CD14-positive monocyte (primary cell): ENCODE measurements around the gene NKX1-1. TPM values are rescaled to one million over a fixed set of nuclear protein-coding genes. Genes with fewer than 3 reads are reported as not detected.
A peak's percentile ranks its signal among the peaks of the same experiment; 100 is the strongest.
"Not testable (repeated sequence)": the region's sequence is repeated elsewhere in the genome, so short reads cannot be mapped to it uniquely, and the experiment has no call there.

Source experiments
- DNase-seq, 3 donors: peaks; one replicate each; pipeline ENCODE4 v3.0.0-alpha.2; 2011 to 2022
- H2AFZ ChIP-seq: 2 replicates; pipeline ENCODE4 v1.6.0; 2012; ENCODE audit warnings: mild to moderate bottlenecking, low read depth, low read length, inconsistent platforms; ENCODE audit not compliant: insufficient read depth, poor library complexity, severe bottlenecking
- H3K27ac ChIP-seq, 2 donors: 1 replicate in 1 of 2; 2 replicates in 1 of 2; pipeline ENCODE4 v1.5.1; 2012 to 2013; ENCODE audit warnings: low read length in 2 of 2, control low read depth in 1 of 2, inconsistent platforms in 1 of 2, low read depth in 1 of 2, mild to moderate bottlenecking in 1 of 2
- H3K27me3 ChIP-seq, 2 donors: one replicate each; pipeline versions ENCODE4 v1.6.0 to v1.6.1; 2011 to 2013; ENCODE audit warnings: low read length in 2 of 2; ENCODE audit not compliant: control insufficient read depth in 2 of 2, insufficient read depth in 2 of 2
- H3K36me3 ChIP-seq, 2 donors: replicated peaks in 1 of 2; 1 replicate in 1 of 2; 2 replicates in 1 of 2; pipeline versions ENCODE4 v1.5.1 to v1.6.1; 2012 to 2013; ENCODE audit warnings: low read length in 2 of 2, control low read depth in 1 of 2, inconsistent platforms in 1 of 2, mild to moderate bottlenecking in 1 of 2; ENCODE audit not compliant: insufficient read depth in 2 of 2, control insufficient read depth in 1 of 2
- H3K4me1 ChIP-seq, 2 donors: 1 replicate in 1 of 2; 2 replicates in 1 of 2; pipeline versions ENCODE4 v1.5.1 to v1.6.1; 2012 to 2013; ENCODE audit warnings: low read length in 2 of 2, control low read depth in 1 of 2, inconsistent platforms in 1 of 2, mild to moderate bottlenecking in 1 of 2, moderate library complexity in 1 of 2; ENCODE audit not compliant: insufficient read depth in 2 of 2, control insufficient read depth in 1 of 2
- H3K4me2 ChIP-seq: replicated peaks from 2 replicates; pipeline ENCODE3; 2012; ENCODE audit warnings: low read length, moderate library complexity, mild to moderate bottlenecking; ENCODE audit not compliant: poor library complexity, severe bottlenecking; ENCODE audit errors: extremely low read depth
- H3K4me3 ChIP-seq, 3 experiments: fragments of 200-600 bp in 1 of 3; sonication (generic) in 1 of 3; replicated peaks in 1 of 3; 1 replicate in 2 of 3; 2 replicates in 1 of 3; pipeline ENCODE4 v1.5.1; 2011 to 2013; ENCODE audit warnings: low read length in 3 of 3, mild to moderate bottlenecking in 3 of 3, control low read depth in 2 of 3, low read depth in 2 of 3, inconsistent platforms in 1 of 3, moderate library complexity in 1 of 3
- H3K79me2 ChIP-seq: 2 replicates; pipeline ENCODE4 v1.6.0; 2012; ENCODE audit warnings: mild to moderate bottlenecking, control low read depth, inconsistent platforms, low read length, moderate library complexity; ENCODE audit not compliant: insufficient read depth
- H3K9ac ChIP-seq: 2 replicates; pipeline ENCODE4 v1.6.0; 2017; ENCODE audit warnings: low read length, mild to moderate bottlenecking; ENCODE audit not compliant: insufficient read depth, poor library complexity, severe bottlenecking
- H3K9me3 ChIP-seq, 2 donors: replicated peaks in 1 of 2; 1 replicate in 1 of 2; 2 replicates in 1 of 2; pipeline versions ENCODE4 v1.5.1 to v1.6.1; 2012 to 2013; ENCODE audit warnings: low read length in 2 of 2, control low read depth in 1 of 2; ENCODE audit not compliant: control insufficient read depth in 1 of 2, insufficient read depth in 1 of 2
- H4K20me1 ChIP-seq: 2 replicates; pipeline ENCODE4 v1.6.0; 2012; ENCODE audit warnings: mild to moderate bottlenecking, low read length, control low read depth, moderate library complexity; ENCODE audit not compliant: insufficient read depth
- H3K27ac Mint-ChIP-seq, 7 donors: one replicate each; pipeline ENCODE4 v1.8.0; 2020; ENCODE audit warnings: mild to moderate bottlenecking in 7 of 7, mixed read lengths in 7 of 7, moderate library complexity in 6 of 7, inconsistent platforms in 2 of 7
- H3K27me3 Mint-ChIP-seq, 3 donors: one replicate each; pipeline ENCODE4 v1.8.0; 2021 to 2022; ENCODE audit warnings: low read depth in 3 of 3, mild to moderate bottlenecking in 3 of 3, mixed read lengths in 3 of 3, moderate library complexity in 3 of 3, inconsistent platforms in 1 of 3
- H3K36me3 Mint-ChIP-seq, 2 donors: one replicate each; pipeline ENCODE4 v1.8.0; 2020; ENCODE audit warnings: mixed read lengths in 2 of 2, inconsistent platforms in 1 of 2, mild to moderate bottlenecking in 1 of 2
- H3K4me1 Mint-ChIP-seq: one replicate; pipeline ENCODE4 v1.8.0; 2020; ENCODE audit warnings: mild to moderate bottlenecking, mixed read lengths
- H3K4me3 Mint-ChIP-seq, 2 donors: one replicate each; pipeline ENCODE4 v1.8.0; 2020; ENCODE audit warnings: mild to moderate bottlenecking in 2 of 2, mixed read lengths in 2 of 2, moderate library complexity in 1 of 2
- H3K9me3 Mint-ChIP-seq, 7 donors: one replicate each; pipeline ENCODE4 v1.8.0; 2020 to 2022; ENCODE audit warnings: mixed read lengths in 7 of 7, mild to moderate bottlenecking in 6 of 7, moderate library complexity in 6 of 7, inconsistent platforms in 2 of 7
- CTCF ChIP-seq: fragments of 200-600 bp; IDR thresholded peaks from one replicate; pipeline ENCODE4 v1.8.0; 2022; ENCODE audit warnings: antibody characterized with exemption, mild to moderate bottlenecking
- WGBS: methylation state at CpG from one replicate; pipeline ENCODE4 v1.1.5; 2013; ENCODE audit warnings: missing lambda C conversion rate; ENCODE audit not compliant: insufficient coverage; 5-methylcytosine and 5-hydroxymethylcytosine counted together
- intact Hi-C, 2 donors: fragments of 100-400 bp; cut with micrococcal nuclease; formaldehyde crosslinking; loops; one replicate each; pipeline versions ENCODE4 v1.15.0 to v1.15.1; 2023
- polyA plus RNA-seq, 3 donors: library from polyadenylated mRNA; depleted of rRNA in 1 of 3; unstranded in 2 of 3; stranded (reverse) in 1 of 3; fragments of 300-500 nt in 2 of 3; fragments of >200 nt in 1 of 3; fragmentation: Illumina TruSeq in 2 of 3; gene quantifications; 1 replicate in 2 of 3; 2 replicates in 1 of 3; pipeline ENCODE4 v1.2.3, GENCODE V29; 2012 to 2021

The NKX1-1 gene
- polyA plus RNA-seq, 3 donors, result not detected

- Histone ChIP-seq H3K4me1 (no peaks in the 10 kb centered on the region), H2AFZ (no peak overlapping the region), H3K4me3 (no peak overlapping the region), H4K20me1 (no peaks in the 10 kb centered on the region), H3K9me3 (peaks cover 0 to 3% of the 10 kb centered on the region in 2 donors), H3K27me3 (no peaks in the 10 kb centered on the region), H3K27ac (no peak overlapping the region), H3K4me2 (no peak overlapping the region), H3K79me2 (no peaks in the 10 kb centered on the region), H3K36me3 (no peaks in the 10 kb centered on the region), H3K9ac (no peak overlapping the region)
- 94% methylated on average over 22 of the region's 22 CpGs for WGBS
- no peaks in the 10 kb centered on the region for H3K4me1 Mint-ChIP-seq
- intact Hi-C loops, result no loop called here
- H3K36me3 Mint-ChIP-seq, result no peaks in the 10 kb centered on the region
- no peak for TF ChIP-seq CTCF
- no peak overlapping the region for H3K27ac Mint-ChIP-seq
- H3K4me3 Mint-ChIP-seq, result peak overlapping the region in 1 of 2 donors; percentile 16
- peaks cover 3 to 17% (median 4%) of the 10 kb centered on the region in 3 donors for H3K27me3 Mint-ChIP-seq
- DNase-seq, result no peak
- H3K9me3 Mint-ChIP-seq, result peaks cover 0 to 7% (median 2%) of the 10 kb centered on the region in 7 donors
Observed at GRCh38 chr4:1446502-1447386, 40.5 kb upstream of the NKX1-1 start.

- no peak for DNase-seq
- no peaks in the 10 kb centered on the region for H3K4me1 ChIP-seq
- no peak overlapping the region for H3K4me3 ChIP-seq
- no peaks in the 10 kb centered on the region for H3K36me3 ChIP-seq
- intact Hi-C loops, result no loop called here
- no peak overlapping the region for H3K9ac ChIP-seq
- Mint-ChIP-seq H3K27ac (no peak overlapping the region), H3K4me1 (no peaks in the 10 kb centered on the region), H3K4me3 (peak overlapping the region in 1 of 2 donors; percentile 16), H3K9me3 (peaks cover 0 to 7% (median 2%) of the 10 kb centered on the region in 7 donors), H3K27me3 (peaks cover 3 to 17% (median 4%) of the 10 kb centered on the region in 3 donors), H3K36me3 (no peaks in the 10 kb centered on the region)
- H3K27me3 ChIP-seq, result no peaks in the 10 kb centered on the region
- H3K4me2 ChIP-seq, result no peak overlapping the region
- 96% methylated on average over 19 of the region's 21 CpGs for WGBS
- TF ChIP-seq CTCF, result no peak
- H3K9me3 ChIP-seq, result no peaks in the 10 kb centered on the region
- no peak overlapping the region for H2AFZ ChIP-seq
- H3K79me2 ChIP-seq, result no peaks in the 10 kb centered on the region
- no peaks in the 10 kb centered on the region for H4K20me1 ChIP-seq
- H3K27ac ChIP-seq, result no peak overlapping the region
Observed at GRCh38 chr4:1445716-1446445, 39.6 kb upstream of the NKX1-1 start.

GRCh38 chr4:1443688-1444172 lies 37.5 kb upstream of the NKX1-1 start:
- H3K36me3 Mint-ChIP-seq, H3K4me1 ChIP-seq, H4K20me1 ChIP-seq, H2AFZ ChIP-seq, H3K9ac ChIP-seq, H3K79me2 ChIP-seq, H3K4me3 ChIP-seq, H3K4me2 ChIP-seq, intact Hi-C loops, H3K4me1 Mint-ChIP-seq, H3K36me3 ChIP-seq, H3K27me3 ChIP-seq, H3K27ac Mint-ChIP-seq, H3K27ac ChIP-seq, H3K9me3 ChIP-seq, DNase-seq, H3K9me3 Mint-ChIP-seq, H3K4me3 Mint-ChIP-seq: not testable (repeated sequence)
- WGBS, result 80% methylated on average over 1 of the region's 4 CpGs
- H3K27me3 Mint-ChIP-seq, result peaks cover 3 to 17% (median 4%) of the 10 kb centered on the region in 3 donors
